Duodenal mucosa (tissue), 2 donors: Measurements from ENCODE around the gene OR52E1.

Source experiments
- H3K27ac ChIP-seq: one replicate; pipeline ENCODE4 v1.7.0; 2013; ENCODE audit warnings: low read depth, low read length
- H3K27me3 ChIP-seq, 2 donors: one replicate each; pipeline ENCODE4 v1.7.0; 2013; ENCODE audit warnings: low read length in 2 of 2, control low read depth in 1 of 2; ENCODE audit not compliant: insufficient read depth in 2 of 2, control insufficient read depth in 1 of 2
- H3K36me3 ChIP-seq, 2 donors: one replicate each; pipeline ENCODE4 v1.7.0; 2013; ENCODE audit warnings: low read length in 2 of 2, control low read depth in 1 of 2; ENCODE audit not compliant: insufficient read depth in 2 of 2, control insufficient read depth in 1 of 2
- H3K4me1 ChIP-seq, 2 donors: one replicate each; pipeline ENCODE4 v1.7.0; 2013; ENCODE audit warnings: low read length in 2 of 2, control low read depth in 1 of 2; ENCODE audit not compliant: insufficient read depth in 2 of 2, control insufficient read depth in 1 of 2
- H3K4me3 ChIP-seq, 2 donors: one replicate each; pipeline ENCODE4 v1.7.0; 2013; ENCODE audit warnings: low read length in 2 of 2, low read depth in 1 of 2
- H3K9ac ChIP-seq, 2 donors: one replicate each; pipeline ENCODE4 v1.7.0; 2013; ENCODE audit warnings: low read length in 2 of 2, low read depth in 1 of 2
- H3K9me3 ChIP-seq, 2 donors: one replicate each; pipeline ENCODE4 v1.7.0; 2013; ENCODE audit warnings: low read length in 2 of 2, control low read depth in 1 of 2; ENCODE audit not compliant: control insufficient read depth in 1 of 2

The OR52E1 gene

GRCh38 chr11:5103066-5103465, 33.7 kb downstream of the OR52E1 start:
- H3K9ac ChIP-seq: no peak overlapping the region
- H3K27ac ChIP-seq: no peak overlapping the region
- H3K4me3 ChIP-seq: no peak overlapping the region
- H3K36me3 ChIP-seq: no peaks in the 10 kb centered on the region
- H3K9me3 ChIP-seq: no peaks in the 10 kb centered on the region
- no peaks in the 10 kb centered on the region for H3K4me1 ChIP-seq
- H3K27me3 ChIP-seq: no peaks in the 10 kb centered on the region

GRCh38 chr11:5107285-5107684, 37.9 kb downstream of the OR52E1 start:
- Histone ChIP-seq H3K27me3 (no peaks in the 10 kb centered on the region), H3K4me1 (no peaks in the 10 kb centered on the region), H3K9ac (no peak overlapping the region), H3K27ac (no peak overlapping the region), H3K36me3 (no peaks in the 10 kb centered on the region), H3K9me3 (no peaks in the 10 kb centered on the region), H3K4me3 (no peak overlapping the region)

DNA sequence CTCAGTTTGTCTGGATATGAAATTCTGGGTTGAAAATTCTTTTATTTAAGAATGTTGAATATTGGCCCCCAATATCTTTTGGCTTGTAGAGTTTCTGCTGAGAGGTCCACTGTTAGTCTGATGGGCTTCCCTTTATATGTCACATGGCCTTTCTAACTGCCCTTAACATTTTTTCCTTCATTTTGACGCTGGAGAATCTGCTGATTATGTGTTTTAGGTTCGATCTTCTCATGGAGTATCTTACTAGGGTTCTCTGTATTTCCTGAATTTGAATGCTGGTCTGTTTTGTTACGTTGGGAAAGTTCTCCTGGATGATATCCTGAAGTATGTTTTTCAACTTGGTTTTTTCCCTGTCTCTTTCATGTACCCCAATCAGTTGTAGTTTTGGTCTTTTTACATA, 46.0 kb downstream of the OR52E1 start:
- Histone ChIP-seq H3K27ac (no peak overlapping the region), H3K36me3 (no peaks in the 10 kb centered on the region), H3K9me3 (no peaks in the 10 kb centered on the region), H3K9ac (no peak overlapping the region), H3K4me1 (no peaks in the 10 kb centered on the region), H3K27me3 (no peaks in the 10 kb centered on the region), H3K4me3 (no peak overlapping the region)

GRCh38 chr11:5117588-5117987, 48.2 kb downstream of the OR52E1 start:
- Histone ChIP-seq H3K4me1 (no peaks in the 10 kb centered on the region), H3K4me3 (no peak overlapping the region), H3K27me3 (no peaks in the 10 kb centered on the region), H3K36me3 (no peaks in the 10 kb centered on the region), H3K9me3 (no peaks in the 10 kb centered on the region), H3K27ac (no peak overlapping the region), H3K9ac (no peak overlapping the region)

GRCh38 chr11:5118893-5119292, 49.5 kb downstream of the OR52E1 start:
- Histone ChIP-seq H3K27me3 (no peaks in the 10 kb centered on the region), H3K4me1 (no peaks in the 10 kb centered on the region), H3K9me3 (no peaks in the 10 kb centered on the region), H3K36me3 (no peaks in the 10 kb centered on the region), H3K4me3 (no peak overlapping the region), H3K9ac (no peak overlapping the region), H3K27ac (no peak overlapping the region)
